OCI-LY1 (cell line): Measurements from ENCODE around the gene MFSD11.
A peak's percentile ranks its signal among the peaks of the same experiment; 100 is the strongest.

Experiments
- H2AFZ ChIP-seq: fragments of 200-600 bp; sonication (generic), shearing (Covaris generic); 2 replicates; pipeline ENCODE4 v1.6.0; 2014; ENCODE audit warnings: antibody characterized with exemption, mild to moderate bottlenecking, low read length
- H3F3A ChIP-seq: fragments of 200-600 bp; sonication (generic), shearing (Covaris generic); 2 replicates; pipeline ENCODE4 v1.6.0; 2014; ENCODE audit warnings: mild to moderate bottlenecking, antibody characterized with exemption, low read length, moderate library complexity; ENCODE audit not compliant: insufficient read depth
- H3K27ac ChIP-seq: fragments of 200-600 bp; sonication (generic); 2 replicates; pipeline ENCODE4 v1.5.1; 2014; ENCODE audit warnings: low read length, mixed run types, mild to moderate bottlenecking, low read depth; ENCODE audit not compliant: poor library complexity, severe bottlenecking
- H3K27me3 ChIP-seq: fragments of 200-600 bp; sonication (generic); 2 replicates; pipeline ENCODE4 v1.6.0; 2014; ENCODE audit warnings: antibody characterized with exemption, mild to moderate bottlenecking, low read length, moderate library complexity; ENCODE audit not compliant: insufficient read depth
- H3K36me3 ChIP-seq: fragments of 200-600 bp; sonication (generic); 2 replicates; pipeline ENCODE4 v1.6.1; 2014; ENCODE audit warnings: mild to moderate bottlenecking, antibody characterized with exemption, low read length, moderate library complexity, mixed read lengths; ENCODE audit not compliant: insufficient read depth
- H3K4me1 ChIP-seq: fragments of 200-600 bp; sonication (generic); 2 replicates; pipeline ENCODE4 v1.5.1; 2014; ENCODE audit warnings: mild to moderate bottlenecking, low read length, moderate library complexity; ENCODE audit not compliant: insufficient read depth, severe bottlenecking
- H3K4me2 ChIP-seq: fragments of 200-600 bp; sonication (generic), shearing (Covaris generic); 2 replicates; pipeline ENCODE4 v1.6.1; 2014; ENCODE audit warnings: low read length
- H3K4me3 ChIP-seq: fragments of 200-600 bp; sonication (generic); 2 replicates; pipeline ENCODE4 v1.5.1; 2014; ENCODE audit warnings: low read length, low read depth, mild to moderate bottlenecking, mixed read lengths; ENCODE audit not compliant: poor library complexity, severe bottlenecking
- H3K79me2 ChIP-seq: fragments of 200-600 bp; shearing (Covaris generic); 2 replicates; pipeline ENCODE4 v1.6.1; 2016; ENCODE audit warnings: mixed run types, low read length, mixed read lengths; ENCODE audit not compliant: insufficient read depth
- H3K9ac ChIP-seq: fragments of 200-600 bp; sonication (generic), shearing (Covaris generic); 2 replicates; pipeline ENCODE4 v1.6.1; 2014; ENCODE audit warnings: mild to moderate bottlenecking, low read length, mixed read lengths
- H3K9me2 ChIP-seq: fragments of 200-600 bp; sonication (generic), shearing (Covaris generic); 2 replicates; pipeline ENCODE4 v1.6.1; 2014; ENCODE audit warnings: low read depth, mild to moderate bottlenecking, low read length, mixed read lengths
- H3K9me3 ChIP-seq: fragments of 200-600 bp; shearing (Covaris generic); 2 replicates; pipeline ENCODE4 v1.6.1; 2014; ENCODE audit warnings: low read length, mixed read lengths
- H4K20me1 ChIP-seq: fragments of 200-600 bp; sonication (generic), shearing (Covaris generic); 2 replicates; pipeline ENCODE4 v1.6.0; 2016; ENCODE audit warnings: mild to moderate bottlenecking, low read length; ENCODE audit not compliant: insufficient read depth
- EZH2 ChIP-seq: fragments of 200-600 bp; sonication (generic), shearing (Covaris generic); IDR thresholded peaks from 2 replicates; pipeline ENCODE4 v1.8.0; 2017; ENCODE audit warnings: borderline replicate concordance, mixed run types, mild to moderate bottlenecking, antibody characterized with exemption, low read length, moderate library complexity, mixed read lengths
- TF ChIP-seq, protein P1 (sequence below): fragments of 200-600 bp; sonication (generic), shearing (Covaris generic); IDR thresholded peaks from 2 replicates; pipeline ENCODE4 v1.5.1; 2017; ENCODE audit warnings: mild to moderate bottlenecking, antibody characterized with exemption, low read length, moderate library complexity, mixed read lengths

The MFSD11 gene

GRCh38 chr17:76752006-76752405 is 14.1 kb downstream of the MFSD11 start:
- no peaks in the 10 kb centered on the region for H3K79me2 ChIP-seq
- TF ChIP-seq EZH2 = no peak
- TF ChIP-seq, protein P1, sequence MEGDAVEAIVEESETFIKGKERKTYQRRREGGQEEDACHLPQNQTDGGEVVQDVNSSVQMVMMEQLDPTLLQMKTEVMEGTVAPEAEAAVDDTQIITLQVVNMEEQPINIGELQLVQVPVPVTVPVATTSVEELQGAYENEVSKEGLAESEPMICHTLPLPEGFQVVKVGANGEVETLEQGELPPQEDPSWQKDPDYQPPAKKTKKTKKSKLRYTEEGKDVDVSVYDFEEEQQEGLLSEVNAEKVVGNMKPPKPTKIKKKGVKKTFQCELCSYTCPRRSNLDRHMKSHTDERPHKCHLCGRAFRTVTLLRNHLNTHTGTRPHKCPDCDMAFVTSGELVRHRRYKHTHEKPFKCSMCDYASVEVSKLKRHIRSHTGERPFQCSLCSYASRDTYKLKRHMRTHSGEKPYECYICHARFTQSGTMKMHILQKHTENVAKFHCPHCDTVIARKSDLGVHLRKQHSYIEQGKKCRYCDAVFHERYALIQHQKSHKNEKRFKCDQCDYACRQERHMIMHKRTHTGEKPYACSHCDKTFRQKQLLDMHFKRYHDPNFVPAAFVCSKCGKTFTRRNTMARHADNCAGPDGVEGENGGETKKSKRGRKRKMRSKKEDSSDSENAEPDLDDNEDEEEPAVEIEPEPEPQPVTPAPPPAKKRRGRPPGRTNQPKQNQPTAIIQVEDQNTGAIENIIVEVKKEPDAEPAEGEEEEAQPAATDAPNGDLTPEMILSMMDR = no peak
- H4K20me1 ChIP-seq = no peaks in the 10 kb centered on the region
- H3K9me3 ChIP-seq = no peaks in the 10 kb centered on the region
- no peak overlapping the region for H2AFZ ChIP-seq
- no peak overlapping the region for H3K4me3 ChIP-seq
- no peak overlapping the region for H3K9ac ChIP-seq
- H3K9me2 ChIP-seq = no peaks in the 10 kb centered on the region
- H3K27ac ChIP-seq = peak overlapping the region; percentile 17
- peaks cover 7% of the 10 kb centered on the region for H3K4me1 ChIP-seq
- no peaks in the 10 kb centered on the region for H3F3A ChIP-seq
- no peaks in the 10 kb centered on the region for H3K27me3 ChIP-seq
- H3K36me3 ChIP-seq = peaks cover 22% of the 10 kb centered on the region
- no peak overlapping the region for H3K4me2 ChIP-seq

DNA sequence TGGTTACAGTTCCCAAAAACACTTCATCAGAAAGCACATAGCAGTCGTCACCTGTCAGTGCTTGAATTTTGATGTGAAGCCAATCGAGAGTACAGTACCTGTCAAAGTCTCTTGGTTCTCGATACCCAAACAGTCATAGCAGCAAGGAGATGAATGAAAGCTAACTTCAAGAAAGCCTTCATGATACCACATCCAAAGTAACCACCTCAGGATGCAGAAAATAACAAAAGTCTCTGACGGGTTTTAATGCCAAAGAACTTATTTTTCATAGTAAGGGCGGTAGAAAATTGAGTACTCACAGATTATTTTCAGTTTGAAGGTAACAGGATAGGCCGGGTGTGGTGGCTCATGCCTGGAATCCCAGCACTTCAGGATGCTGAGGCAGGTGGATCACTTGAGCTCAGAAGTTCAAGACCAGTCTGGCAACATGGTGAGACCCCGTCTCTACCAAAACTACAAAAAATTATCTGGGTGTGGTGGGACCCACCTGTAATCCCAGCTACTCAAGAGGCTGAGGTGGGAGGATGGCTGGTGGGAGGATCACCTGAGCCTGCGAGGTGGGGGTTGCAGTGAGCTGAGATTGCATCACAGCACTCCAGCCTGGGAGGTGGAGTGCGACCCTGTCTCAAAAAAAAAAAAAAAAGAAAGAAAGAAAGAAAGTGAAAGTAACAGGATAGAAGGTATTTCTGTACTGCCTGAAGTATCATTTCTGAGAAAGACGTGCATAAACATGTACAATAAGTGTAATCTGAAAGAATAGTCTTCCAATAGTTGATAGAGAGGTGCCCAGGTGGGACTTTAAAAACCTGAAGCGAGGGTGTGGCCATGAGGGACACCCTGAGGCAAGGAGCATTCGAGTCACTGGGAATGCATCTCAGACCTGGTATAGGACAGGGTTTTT is 15.4 kb downstream of the MFSD11 start:
- Histone ChIP-seq H3K4me2 (no peak overlapping the region), H3K79me2 (no peaks in the 10 kb centered on the region), H3K27me3 (no peaks in the 10 kb centered on the region), H3K27ac (no peak overlapping the region), H3K9me3 (no peaks in the 10 kb centered on the region), H3K4me3 (no peak overlapping the region), H3F3A (no peaks in the 10 kb centered on the region), H3K9ac (no peak overlapping the region), H3K36me3 (peaks cover 28% of the 10 kb centered on the region), H3K9me2 (no peaks in the 10 kb centered on the region), H4K20me1 (no peaks in the 10 kb centered on the region), H3K4me1 (peaks cover 7% of the 10 kb centered on the region), H2AFZ (no peak overlapping the region)
- TF ChIP-seq EZH2 = no peak
- TF ChIP-seq, protein P1 = no peak

DNA sequence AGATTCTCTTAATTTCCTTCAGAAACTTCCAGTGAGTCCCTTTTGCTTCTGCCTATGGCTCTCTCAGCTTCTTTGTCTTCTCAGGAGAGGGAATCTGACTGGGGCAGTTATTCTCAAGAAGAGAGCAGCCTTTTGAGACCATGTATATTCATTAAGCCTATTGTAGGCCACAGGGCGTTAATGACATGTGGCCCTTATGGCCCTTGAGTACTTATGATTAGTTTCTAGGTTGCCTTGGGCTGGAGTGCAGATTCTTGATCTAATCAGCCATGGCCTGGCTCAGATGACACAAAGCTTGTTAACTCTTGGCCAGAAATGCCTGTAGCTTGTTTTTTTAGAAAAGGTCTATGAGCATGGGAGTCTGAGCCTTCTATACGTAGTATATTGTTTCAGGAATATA is 17.4 kb downstream of the MFSD11 start:
- H3K9ac ChIP-seq = no peak overlapping the region
- H3K27me3 ChIP-seq = no peaks in the 10 kb centered on the region
- TF ChIP-seq, protein P1 = no peak
- no peak for TF ChIP-seq EZH2

More for the DNA sequence above, 17.4 kb downstream of the MFSD11 start:
- Histone ChIP-seq H3K4me2 (no peak overlapping the region), H3K4me1 (peaks cover 7% of the 10 kb centered on the region), H3K9me3 (no peaks in the 10 kb centered on the region), H3F3A (no peaks in the 10 kb centered on the region), H3K9me2 (no peaks in the 10 kb centered on the region), H3K27ac (no peak overlapping the region), H3K4me3 (no peak overlapping the region), H4K20me1 (no peaks in the 10 kb centered on the region), H3K79me2 (no peaks in the 10 kb centered on the region), H2AFZ (no peak overlapping the region), H3K36me3 (peaks cover 33% of the 10 kb centered on the region)
